ENCODE measurements around the gene AFAP1.

DNA sequence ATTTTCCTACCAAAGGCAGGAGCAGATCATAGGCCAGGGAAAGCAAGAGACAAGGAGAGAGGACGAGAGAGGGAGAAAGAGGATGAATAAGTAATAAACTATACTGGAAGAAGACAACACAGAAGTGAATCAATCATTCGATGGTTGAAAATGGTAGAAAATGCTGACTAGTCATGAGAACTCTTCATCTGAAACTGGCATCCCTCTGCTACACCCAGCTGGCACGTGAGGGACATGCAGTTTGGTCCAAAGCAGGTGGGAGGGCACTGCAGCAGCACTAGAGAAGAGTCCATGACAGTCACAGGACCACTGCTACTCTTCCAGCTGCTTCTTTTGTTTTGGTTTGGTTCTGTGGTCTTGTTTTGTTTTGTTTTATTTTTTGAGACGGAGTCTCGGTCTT is 74.1 kb downstream of the AFAP1 start:
- TF ChIP-seq TCF7L2 (IDR thresholded peaks at IDR 0.05; ENCODE audit: low read depth, low read length) = no peak
- TF ChIP-seq, protein P1, sequence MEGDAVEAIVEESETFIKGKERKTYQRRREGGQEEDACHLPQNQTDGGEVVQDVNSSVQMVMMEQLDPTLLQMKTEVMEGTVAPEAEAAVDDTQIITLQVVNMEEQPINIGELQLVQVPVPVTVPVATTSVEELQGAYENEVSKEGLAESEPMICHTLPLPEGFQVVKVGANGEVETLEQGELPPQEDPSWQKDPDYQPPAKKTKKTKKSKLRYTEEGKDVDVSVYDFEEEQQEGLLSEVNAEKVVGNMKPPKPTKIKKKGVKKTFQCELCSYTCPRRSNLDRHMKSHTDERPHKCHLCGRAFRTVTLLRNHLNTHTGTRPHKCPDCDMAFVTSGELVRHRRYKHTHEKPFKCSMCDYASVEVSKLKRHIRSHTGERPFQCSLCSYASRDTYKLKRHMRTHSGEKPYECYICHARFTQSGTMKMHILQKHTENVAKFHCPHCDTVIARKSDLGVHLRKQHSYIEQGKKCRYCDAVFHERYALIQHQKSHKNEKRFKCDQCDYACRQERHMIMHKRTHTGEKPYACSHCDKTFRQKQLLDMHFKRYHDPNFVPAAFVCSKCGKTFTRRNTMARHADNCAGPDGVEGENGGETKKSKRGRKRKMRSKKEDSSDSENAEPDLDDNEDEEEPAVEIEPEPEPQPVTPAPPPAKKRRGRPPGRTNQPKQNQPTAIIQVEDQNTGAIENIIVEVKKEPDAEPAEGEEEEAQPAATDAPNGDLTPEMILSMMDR (IDR thresholded peaks at IDR 0.05) = no peak
- TF ChIP-seq POLR2AphosphoS5 (IDR thresholded peaks at IDR 0.05; ENCODE audit: low read depth, low read length) = no peak
- no peak for TF ChIP-seq SIN3A (IDR thresholded peaks at IDR 0.05; ENCODE audit: borderline replicate concordance, insufficient read depth, low read depth, low read length)
- TF ChIP-seq, protein P2, sequence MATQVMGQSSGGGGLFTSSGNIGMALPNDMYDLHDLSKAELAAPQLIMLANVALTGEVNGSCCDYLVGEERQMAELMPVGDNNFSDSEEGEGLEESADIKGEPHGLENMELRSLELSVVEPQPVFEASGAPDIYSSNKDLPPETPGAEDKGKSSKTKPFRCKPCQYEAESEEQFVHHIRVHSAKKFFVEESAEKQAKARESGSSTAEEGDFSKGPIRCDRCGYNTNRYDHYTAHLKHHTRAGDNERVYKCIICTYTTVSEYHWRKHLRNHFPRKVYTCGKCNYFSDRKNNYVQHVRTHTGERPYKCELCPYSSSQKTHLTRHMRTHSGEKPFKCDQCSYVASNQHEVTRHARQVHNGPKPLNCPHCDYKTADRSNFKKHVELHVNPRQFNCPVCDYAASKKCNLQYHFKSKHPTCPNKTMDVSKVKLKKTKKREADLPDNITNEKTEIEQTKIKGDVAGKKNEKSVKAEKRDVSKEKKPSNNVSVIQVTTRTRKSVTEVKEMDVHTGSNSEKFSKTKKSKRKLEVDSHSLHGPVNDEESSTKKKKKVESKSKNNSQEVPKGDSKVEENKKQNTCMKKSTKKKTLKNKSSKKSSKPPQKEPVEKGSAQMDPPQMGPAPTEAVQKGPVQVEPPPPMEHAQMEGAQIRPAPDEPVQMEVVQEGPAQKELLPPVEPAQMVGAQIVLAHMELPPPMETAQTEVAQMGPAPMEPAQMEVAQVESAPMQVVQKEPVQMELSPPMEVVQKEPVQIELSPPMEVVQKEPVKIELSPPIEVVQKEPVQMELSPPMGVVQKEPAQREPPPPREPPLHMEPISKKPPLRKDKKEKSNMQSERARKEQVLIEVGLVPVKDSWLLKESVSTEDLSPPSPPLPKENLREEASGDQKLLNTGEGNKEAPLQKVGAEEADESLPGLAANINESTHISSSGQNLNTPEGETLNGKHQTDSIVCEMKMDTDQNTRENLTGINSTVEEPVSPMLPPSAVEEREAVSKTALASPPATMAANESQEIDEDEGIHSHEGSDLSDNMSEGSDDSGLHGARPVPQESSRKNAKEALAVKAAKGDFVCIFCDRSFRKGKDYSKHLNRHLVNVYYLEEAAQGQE (IDR thresholded peaks at IDR 0.05; ENCODE audit: insufficient read depth in 1 of 2, low read depth in 2 of 2, low read length in 1 of 2) = no peak
